GOT3 (cell line): ENCODE data around the gene YWHAQ.
A peak's percentile ranks its signal among the peaks of the same experiment; 100 is the strongest.
"Not testable (repeated sequence)": the region's sequence is repeated elsewhere in the genome, so short reads cannot be mapped to it uniquely, and the experiment has no call there.

Experiments
- DNase-seq: peaks from one replicate; lab custom pipeline; 2025; ENCODE audit warnings: mixed read lengths; lab: John Stamatoyannopoulos, UW

Gene YWHAQ

DNA sequence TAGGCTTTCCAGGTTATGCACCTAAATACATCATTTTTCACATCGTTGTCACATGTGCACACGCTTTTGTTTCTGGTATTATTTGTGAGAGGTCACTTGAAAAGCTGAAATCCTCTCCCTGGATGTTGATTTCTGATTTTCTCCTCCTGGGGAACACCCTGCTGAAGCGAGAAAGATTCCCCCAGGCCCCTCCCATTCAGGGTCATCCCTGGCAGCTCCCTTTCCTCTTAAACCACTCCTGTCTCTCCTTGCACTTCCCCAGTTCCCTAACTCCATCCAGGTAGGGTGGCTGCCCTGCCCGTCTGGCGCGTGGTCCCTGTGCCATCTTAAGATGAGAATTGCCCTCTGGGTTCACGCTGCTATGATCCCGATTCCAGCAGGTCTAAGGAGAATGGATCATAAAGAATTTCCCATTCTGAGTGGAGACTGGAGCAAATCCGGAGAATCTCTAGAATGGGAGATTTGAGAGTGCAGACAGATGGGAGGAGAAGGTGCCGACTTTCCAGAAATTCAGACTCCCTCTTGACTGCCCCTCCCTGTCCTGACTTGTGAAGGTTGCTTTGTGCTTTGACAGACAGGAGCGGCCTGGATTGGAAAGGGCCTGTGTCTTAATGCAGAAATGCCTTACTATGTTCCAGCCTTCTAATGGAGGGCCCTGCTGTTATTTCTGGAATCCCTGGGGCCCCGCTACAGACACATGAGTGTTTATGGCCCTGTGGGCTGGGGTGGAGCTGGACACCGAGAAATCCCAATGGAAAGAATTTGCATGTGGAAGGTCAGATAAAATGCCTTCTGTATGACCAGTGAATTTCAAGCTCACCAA, 1.3 kb upstream of the YWHAQ start:
- DNase-seq: no peak

DNA sequence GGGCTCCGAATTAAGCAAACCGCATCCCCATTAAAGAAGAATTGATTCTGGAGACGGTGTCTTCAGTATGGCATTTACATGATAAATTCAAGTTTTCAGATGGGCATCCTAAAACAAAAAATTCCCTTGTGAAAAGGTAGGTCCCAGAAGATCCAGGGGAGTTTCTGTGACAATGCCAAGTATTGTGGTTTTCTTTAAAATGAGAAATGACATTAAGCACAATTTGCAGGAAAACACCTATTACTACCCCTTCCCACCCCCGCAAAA, 689 bp upstream of the YWHAQ start:
- no peak for DNase-seq

- DNase-seq: peak; percentile 32
These were observed 571 bp downstream of the YWHAQ start for GRCh38 chr2:9630117-9630735.

GRCh38 chr2:9629222-9630116, 1.3 kb downstream of the YWHAQ start:
- no peak for DNase-seq

- no peak for DNase-seq
These were observed 3.5 kb downstream of the YWHAQ start for GRCh38 chr2:9627310-9627709.

DNA sequence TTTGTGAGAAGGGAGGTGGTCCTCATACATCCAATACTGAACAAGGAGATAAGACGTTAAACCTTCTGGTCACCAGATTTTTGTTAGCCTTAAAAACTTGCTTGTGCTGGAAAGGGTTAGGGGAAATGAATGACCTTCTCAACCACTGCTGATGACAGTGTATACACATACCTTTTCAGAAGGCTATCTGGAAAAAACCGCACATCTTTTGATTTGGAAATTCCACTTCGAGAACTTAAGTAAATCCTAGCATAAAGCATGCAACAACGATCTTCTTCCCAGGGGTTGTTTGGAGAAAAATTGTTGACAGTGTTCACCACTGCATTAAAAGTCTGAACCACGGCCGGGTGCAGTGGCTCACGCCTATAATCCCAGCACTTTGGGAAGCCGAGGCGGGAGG, 7.6 kb downstream of the YWHAQ start:
- DNase-seq: no peak

DNA sequence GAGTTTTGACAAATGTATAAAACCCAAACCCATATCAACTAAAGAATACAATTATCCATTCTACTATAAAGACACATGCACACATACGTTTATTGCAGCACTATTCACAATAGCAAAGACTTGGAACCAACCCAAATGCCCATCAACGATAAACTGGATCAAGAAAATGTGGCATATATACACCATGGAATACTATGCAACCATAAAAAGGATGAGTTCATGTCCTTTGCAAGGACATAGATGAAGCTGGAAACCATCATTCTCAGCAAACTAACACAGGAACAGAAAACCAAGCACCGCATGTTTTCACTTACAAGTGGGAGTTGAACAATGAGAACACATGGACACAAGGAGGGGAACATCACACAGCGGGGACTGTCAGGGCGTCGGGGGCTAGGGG, 9.1 kb downstream of the YWHAQ start:
- DNase-seq: not testable (repeated sequence)

DNA sequence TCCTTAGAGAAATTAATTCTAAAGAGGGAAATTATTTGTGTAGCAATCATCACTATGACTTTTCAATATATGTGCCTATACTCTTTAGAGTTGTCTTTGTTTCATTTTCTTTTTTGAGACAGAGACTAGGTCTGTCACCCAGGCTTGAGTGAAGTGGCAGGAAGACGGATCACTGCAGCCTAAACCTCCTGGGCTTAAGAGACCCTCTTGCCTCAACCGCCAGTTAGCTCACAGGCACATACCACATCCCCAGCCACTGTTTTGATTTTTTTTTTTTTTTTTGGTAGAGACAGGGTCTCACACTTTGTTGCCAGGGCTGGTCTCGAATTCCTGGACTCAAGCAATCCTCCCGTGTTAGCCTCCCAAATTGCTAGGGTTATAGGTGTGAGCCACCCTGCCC, 12.4 kb downstream of the YWHAQ start:
- DNase-seq: no peak

GRCh38 chr2:9617749-9618148, 13.0 kb downstream of the YWHAQ start:
- DNase-seq: no peak

- no peak for DNase-seq
These were observed 13.5 kb downstream of the YWHAQ start for GRCh38 chr2:9617296-9617695.

- no peak for DNase-seq
These were observed 16.2 kb downstream of the YWHAQ start for GRCh38 chr2:9614562-9614961.

DNA sequence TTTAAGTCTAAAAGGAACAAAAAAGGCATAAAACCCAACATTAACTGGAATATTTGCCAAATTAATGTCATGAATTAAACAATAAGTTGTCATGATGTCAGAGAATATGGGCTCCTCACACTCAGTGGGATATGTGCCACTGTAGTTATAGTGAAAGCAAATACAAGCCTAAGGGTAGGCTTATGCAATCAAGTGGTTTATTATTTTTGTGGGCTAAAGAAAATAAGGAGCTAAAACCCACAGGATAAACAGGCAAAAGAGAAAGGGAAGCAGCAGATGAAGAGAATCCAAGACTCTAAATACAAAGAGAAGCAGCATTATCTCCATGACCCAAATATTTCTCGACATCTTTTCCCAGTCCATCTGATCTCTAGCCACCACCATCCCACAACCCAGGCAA, 17.5 kb downstream of the YWHAQ start:
- DNase-seq: no peak

GRCh38 chr2:9611549-9611912, 19.3 kb downstream of the YWHAQ start:
- not testable (repeated sequence) for DNase-seq

DNA sequence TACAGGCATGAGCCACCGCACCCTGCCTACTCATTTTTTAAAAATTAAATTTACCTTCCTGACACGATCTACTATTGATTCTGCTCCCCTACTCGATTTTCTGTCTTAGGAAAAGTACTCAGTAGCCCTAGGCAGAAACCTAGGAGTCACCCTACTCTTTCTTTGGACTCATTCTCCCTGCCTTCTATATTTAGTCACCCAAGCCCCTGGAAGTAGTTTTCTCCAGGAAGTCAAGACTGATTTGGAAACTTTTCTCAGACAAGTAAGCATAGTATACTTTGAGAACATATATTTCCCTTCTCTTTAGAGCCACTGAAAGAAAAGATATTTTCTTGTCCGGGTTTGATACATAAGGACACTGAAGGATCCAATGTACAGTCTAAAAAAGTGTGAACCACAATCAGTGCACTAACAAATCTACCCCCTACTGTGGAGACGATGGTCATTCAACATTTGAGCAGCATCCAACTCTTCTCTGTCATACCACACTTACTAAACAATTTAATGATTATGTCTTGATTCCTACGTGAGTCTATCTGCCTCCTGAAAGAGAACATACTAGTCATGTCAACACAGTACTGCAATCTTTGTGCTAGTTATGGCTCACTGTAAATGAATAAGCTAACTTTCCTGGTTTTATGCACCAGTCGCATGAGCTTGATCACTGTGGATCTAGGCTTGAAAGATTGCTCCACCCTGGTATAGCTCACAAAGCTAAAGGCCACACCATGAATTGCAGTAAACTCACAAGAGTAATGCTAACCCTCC, 19.8 kb downstream of the YWHAQ start:
- DNase-seq: no peak

- DNase-seq: not testable (repeated sequence)
These were observed 22.3 kb downstream of the YWHAQ start for GRCh38 chr2:9608491-9608890.

DNA sequence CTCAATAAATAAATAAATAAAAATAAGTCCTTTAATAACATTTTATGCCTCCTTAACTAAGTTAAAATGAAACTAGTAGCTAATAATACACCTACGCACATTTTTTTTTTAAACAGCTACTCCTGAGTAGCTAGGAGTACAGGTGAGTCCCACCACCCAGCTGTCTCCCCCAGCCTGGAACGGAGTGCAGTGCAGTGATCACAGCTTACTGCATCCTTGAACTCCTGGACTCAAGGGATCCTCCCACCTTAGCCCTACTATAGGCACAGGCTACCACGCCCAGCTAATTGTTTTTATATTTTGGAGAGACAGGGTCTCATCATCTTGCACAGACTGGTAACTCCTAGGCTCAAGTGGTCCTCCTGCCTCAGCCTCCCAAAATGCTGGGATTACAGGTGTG, 28.4 kb downstream of the YWHAQ start:
- DNase-seq: no peak

- no peak for DNase-seq
These were observed 29.4 kb downstream of the YWHAQ start for GRCh38 chr2:9601397-9601796.

- DNase-seq: no peak
These were observed 31.4 kb downstream of the YWHAQ start for GRCh38 chr2:9599430-9599829.

DNA sequence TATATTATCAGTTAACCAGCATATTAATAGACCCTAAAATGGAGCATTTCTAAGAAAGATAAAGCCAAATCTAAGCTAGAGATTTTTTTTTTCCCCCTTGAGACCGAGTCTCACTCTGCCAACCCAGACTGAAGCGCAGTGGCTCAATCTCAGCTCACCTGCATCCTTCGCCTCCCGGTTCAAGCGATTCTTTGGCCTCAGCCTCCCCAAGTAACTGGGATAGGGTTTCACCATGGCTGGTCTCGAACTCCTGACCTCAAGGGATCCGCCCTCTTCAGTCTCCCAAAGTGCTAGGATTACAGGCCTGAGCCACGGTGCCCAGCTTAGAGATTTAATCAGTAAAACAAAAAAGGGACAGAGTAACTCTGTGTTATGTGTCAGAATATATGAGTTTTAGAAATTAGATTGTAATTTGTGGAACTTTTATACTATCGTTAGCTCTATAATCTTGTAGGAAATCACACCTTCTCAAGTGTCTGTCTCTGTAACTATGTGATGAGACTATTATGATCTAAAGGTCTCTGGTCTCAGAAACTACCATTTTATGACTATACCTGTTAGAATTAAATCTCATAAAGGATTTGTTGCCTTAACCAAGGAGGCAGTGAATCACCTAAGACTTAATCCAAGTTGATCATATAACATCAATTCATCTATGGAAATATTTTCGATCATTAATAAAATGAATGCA, 34.0 kb downstream of the YWHAQ start:
- DNase-seq: no peak

- DNase-seq: no peak
These were observed 35.1 kb downstream of the YWHAQ start for GRCh38 chr2:9595746-9596145.

DNA sequence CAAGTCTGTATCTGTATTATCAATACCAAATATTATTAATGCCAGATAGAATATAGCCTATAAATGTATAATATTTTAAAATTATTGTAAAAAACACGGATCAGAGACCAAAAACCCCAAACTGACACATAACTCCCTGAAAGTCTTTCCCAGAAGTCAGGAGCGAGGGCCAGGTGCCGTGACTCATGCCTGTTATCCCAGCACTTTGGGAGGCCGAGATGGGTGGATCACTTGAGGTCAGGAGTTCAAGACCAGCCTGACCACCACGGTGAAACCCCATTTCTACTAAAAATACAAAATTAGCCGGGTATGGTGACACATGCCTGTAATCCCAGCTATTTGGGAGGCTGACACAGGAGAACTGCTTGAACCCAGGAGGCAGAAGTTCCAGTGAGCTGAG, 35.5 kb downstream of the YWHAQ start:
- DNase-seq: not testable (repeated sequence)
